ENCODE results near the gene MTNR1B. TPM values are rescaled to one million over a fixed set of nuclear protein-coding genes. Genes with fewer than 3 reads are reported as not detected.

MTNR1B gene
- total and polyA plus RNA-seq, 2 of the 13 experiments (the other 11 are each of a cell fraction or from before 2014, with no cell fraction given) = not detected

- Histone ChIP-seq H2AFZ (ENCODE audit: low read length) (no peak overlapping the region), H3K27ac (ENCODE audit: extremely low read length, insufficient read depth, low read length) (no peak overlapping the region), H3K9ac (ENCODE audit: insufficient read depth, low read depth, low read length) (no peak overlapping the region), H3K4me1 (ENCODE audit: insufficient read depth, low read length) (peaks cover 13% of the 10 kb centered on the region), H3K4me3 (replicated peaks in 1 of 3; ENCODE audit: insufficient read depth in 1 of 3, low read depth in 2 of 3, low read length in 3 of 3) (no peak overlapping the region), H3K79me2 (ENCODE audit: insufficient read depth, low read length) (no peaks in the 10 kb centered on the region), H4K20me1 (ENCODE audit: insufficient read depth, low read length) (no peaks in the 10 kb centered on the region), H3K9me3 (ENCODE audit: low read length) (no peaks in the 10 kb centered on the region), H3K36me3 (replicated peaks in 1 of 2; ENCODE audit: control insufficient read depth in 1 of 2, insufficient read depth in 2 of 2, low read length in 2 of 2) (no peaks in the 10 kb centered on the region), H3K4me2 (ENCODE audit: low read depth, low read length) (no peak overlapping the region), H3K27me3 (ENCODE audit: control insufficient read depth in 1 of 2, insufficient read depth in 2 of 2, low read length in 2 of 2) (peaks cover 0 to 2% of the 10 kb centered on the region in 2 experiments; a peak in 1 of 5 replicates)
- WGBS (ENCODE audit: low lambda C conversion rate) = 20% methylated on average over 7 of the region's 7 CpGs
- DNase-seq (ENCODE audit: low spot score) (no peak), FAIRE-seq (no peak), ATAC-seq (no peak)
- intact Hi-C loops (cut with micrococcal nuclease; ENCODE audit: unreplicated experiment) (no loop called here), in situ Hi-C loops (cut with HindIII; ENCODE audit: extremely low pct_ligation_motif_present, low pct_unique_long_range_greater_than_20kb) (no loop called here)
- ChIA-PET POLR2A (no interaction called here), CTCF (ENCODE audit: low intra/inter-chr PET ratio, low total read pairs) (no interaction called here)
- no TSS peak for BruUV-seq (replicated peaks)
- TF ChIP-seq RARA (CRISPR knock-in tag; IDR thresholded peaks at IDR 0.05) (no peak), ZNF18 (CRISPR knock-in tag; IDR thresholded peaks at IDR 0.05; ENCODE audit: insufficient replicate concordance) (no peak), ZNF75D (CRISPR knock-in tag; IDR thresholded peaks at IDR 0.05; ENCODE audit: borderline replicate concordance) (no peak), ZNF234 (CRISPR knock-in tag; conservative IDR thresholded peaks at IDR 0.05) (no peak), IRF1 (CRISPR knock-in tag; IDR thresholded peaks at IDR 0.05; ENCODE audit: low read depth) (no peak), KLF6 (CRISPR knock-in tag; IDR thresholded peaks at IDR 0.05) (no peak), ZFP1 (CRISPR knock-in tag; IDR thresholded peaks at IDR 0.05) (no peak), ZKSCAN5 (CRISPR knock-in tag; IDR thresholded peaks at IDR 0.05) (no peak), THAP11 (CRISPR knock-in tag; IDR thresholded peaks at IDR 0.05) (no peak), ZSCAN20 (CRISPR knock-in tag; IDR thresholded peaks at IDR 0.05; ENCODE audit: borderline replicate concordance) (no peak), ZBTB39 (CRISPR knock-in tag; IDR thresholded peaks at IDR 0.05) (no peak), ZNF576 (CRISPR knock-in tag; IDR thresholded peaks at IDR 0.05) (no peak)
Observed at GRCh38 chr11:92978271-92979111, 9.0 kb downstream of the MTNR1B start.
